H9 (cell line): ENCODE measurements around the gene TMEM51. TPM values are rescaled to one million over a fixed set of nuclear protein-coding genes. Genes with fewer than 3 reads are reported as not detected.

Source experiments
- DNase-seq: peaks from one replicate; pipeline ENCODE4 v3.0.0-alpha.2; 2017
- H2AFZ ChIP-seq: one replicate; pipeline ENCODE4 v1.6.1; 2013; ENCODE audit warnings: mild to moderate bottlenecking, low read length, control low read depth, moderate library complexity
- H2AK5ac ChIP-seq: 2 replicates; pipeline ENCODE4 v1.6.1; 2013; ENCODE audit warnings: low read length, control low read depth, mixed read lengths; ENCODE audit not compliant: insufficient read length
- H2BK120ac ChIP-seq: one replicate; pipeline ENCODE4 v1.6.1; 2013; ENCODE audit warnings: low read depth, mild to moderate bottlenecking, low read length, control low read depth, inconsistent platforms; ENCODE audit not compliant: poor library complexity, severe bottlenecking
- H2BK12ac ChIP-seq: 2 replicates; pipeline ENCODE4 v1.6.1; 2013; ENCODE audit warnings: low read length, control low read depth, mixed read lengths, low read depth; ENCODE audit not compliant: insufficient read length
- H2BK15ac ChIP-seq: 2 replicates; pipeline ENCODE4 v1.6.1; 2013; ENCODE audit warnings: low read depth, low read length, control low read depth
- H2BK20ac ChIP-seq: one replicate; pipeline ENCODE4 v1.6.1; 2013; ENCODE audit warnings: low read depth, mild to moderate bottlenecking, low read length, control low read depth, inconsistent platforms; ENCODE audit not compliant: poor library complexity, severe bottlenecking
- H2BK5ac ChIP-seq: 2 replicates; pipeline ENCODE4 v1.6.1; 2013; ENCODE audit warnings: low read length, control low read depth, mixed read lengths; ENCODE audit not compliant: insufficient read length
- H3K14ac ChIP-seq: 2 replicates; pipeline ENCODE4 v1.6.1; 2013; ENCODE audit warnings: low read length, control low read depth; ENCODE audit not compliant: insufficient read depth
- H3K18ac ChIP-seq: 2 replicates; pipeline ENCODE4 v1.6.1; 2013; ENCODE audit warnings: low read depth, mild to moderate bottlenecking, mixed read lengths, low read length, control low read depth; ENCODE audit not compliant: insufficient read length
- H3K23ac ChIP-seq: 2 replicates; pipeline ENCODE4 v1.6.1; 2013; ENCODE audit warnings: low read length, control low read depth, mixed read lengths, low read depth; ENCODE audit not compliant: insufficient read length
- H3K23me2 ChIP-seq: 2 replicates; pipeline ENCODE4 v1.6.1; 2013; ENCODE audit warnings: low read depth, mild to moderate bottlenecking, mixed read lengths, low read length, control low read depth; ENCODE audit not compliant: insufficient read length, poor library complexity, severe bottlenecking
- H3K27ac ChIP-seq: 2 replicates; pipeline ENCODE4 v1.5.1; 2013; ENCODE audit warnings: low read length, control low read depth, mixed read lengths, low read depth; ENCODE audit not compliant: insufficient read length
- H3K27me3 ChIP-seq: 2 replicates; pipeline ENCODE4 v1.6.1; 2013; ENCODE audit warnings: low read length, control low read depth, inconsistent platforms; ENCODE audit not compliant: insufficient read depth
- H3K4ac ChIP-seq: 2 replicates; pipeline ENCODE4 v1.6.1; 2013; ENCODE audit warnings: low read depth, mild to moderate bottlenecking, control low read depth, inconsistent platforms, low read length, moderate library complexity
- H3K4me1 ChIP-seq: 2 replicates; pipeline ENCODE4 v1.6.1; 2013; ENCODE audit warnings: low read length, control low read depth, inconsistent platforms; ENCODE audit not compliant: insufficient read depth
- H3K4me2 ChIP-seq: 2 replicates; pipeline ENCODE4 v1.6.1; 2013; ENCODE audit warnings: low read length, control low read depth, mixed read lengths; ENCODE audit not compliant: insufficient read length, insufficient read depth
- H3K56ac ChIP-seq: 2 replicates; pipeline ENCODE4 v1.6.1; 2013; ENCODE audit warnings: low read depth, mild to moderate bottlenecking, mixed read lengths, low read length, control low read depth; ENCODE audit not compliant: insufficient read length
- H3K79me1 ChIP-seq: 2 replicates; pipeline ENCODE4 v1.6.1; 2013; ENCODE audit warnings: low read depth, mild to moderate bottlenecking, moderate library complexity, low read length, control low read depth, inconsistent platforms; ENCODE audit not compliant: insufficient read depth, poor library complexity, severe bottlenecking
- H3K79me2 ChIP-seq: 2 replicates; pipeline ENCODE4 v1.6.1; 2013; ENCODE audit warnings: low read length, control low read depth, inconsistent platforms; ENCODE audit not compliant: insufficient read depth
- H3K9ac ChIP-seq: 2 replicates; pipeline ENCODE4 v1.6.1; 2013; ENCODE audit warnings: low read length, control low read depth, mixed read lengths; ENCODE audit not compliant: insufficient read length; ENCODE audit errors: extremely low read depth
- H3K9me3 ChIP-seq: one replicate; pipeline ENCODE4 v1.6.1; 2013; ENCODE audit warnings: low read depth, low read length, inconsistent platforms; ENCODE audit not compliant: control insufficient read depth
- H3T11ph ChIP-seq: one replicate; pipeline ENCODE4 v1.6.1; 2013; ENCODE audit warnings: mild to moderate bottlenecking, low read length, control low read depth, inconsistent platforms
- H4K20me1 ChIP-seq: one replicate; pipeline ENCODE4 v1.6.1; 2013; ENCODE audit not compliant: control insufficient read depth, insufficient read length, insufficient read depth
- H4K5ac ChIP-seq: 2 replicates; pipeline ENCODE4 v1.6.1; 2013; ENCODE audit warnings: low read depth, mild to moderate bottlenecking, mixed read lengths, low read length, control low read depth; ENCODE audit not compliant: insufficient read length
- H4K8ac ChIP-seq: replicated peaks from 2 replicates; pipeline ENCODE4 v1.6.1; 2013; ENCODE audit warnings: low read length, control low read depth, mixed read lengths, low read depth; ENCODE audit not compliant: insufficient read length
- H4K91ac ChIP-seq: 2 replicates; pipeline ENCODE4 v1.6.1; 2013; ENCODE audit warnings: low read depth, mild to moderate bottlenecking, moderate library complexity, mixed read lengths, low read length, control low read depth; ENCODE audit not compliant: insufficient read length
- H3K27ac Mint-ChIP-seq, 3 experiments: 2 replicates in 2 of 3; 3 replicates in 1 of 3; pipeline ENCODE4 v1.8.0; 2020 to 2021; ENCODE audit warnings: mixed read lengths in 3 of 3, mild to moderate bottlenecking in 1 of 3, moderate library complexity in 1 of 3
- H3K27me3 Mint-ChIP-seq: 2 replicates; pipeline ENCODE4 v1.8.0; 2021; ENCODE audit warnings: low read depth, mild to moderate bottlenecking, moderate library complexity, mixed read lengths
- H3K36me3 Mint-ChIP-seq, 3 experiments: 2 replicates in 2 of 3; 3 replicates in 1 of 3; pipeline ENCODE4 v1.8.0; 2020 to 2021; ENCODE audit warnings: low read depth in 3 of 3, mixed read lengths in 3 of 3; ENCODE audit not compliant: insufficient read depth in 1 of 3
- H3K4me1 Mint-ChIP-seq, 2 experiments: 2 replicates each; pipeline ENCODE4 v1.8.0; 2020; ENCODE audit warnings: mixed read lengths in 2 of 2
- H3K4me3 Mint-ChIP-seq, 2 experiments: 2 replicates in 1 of 2; 3 replicates in 1 of 2; pipeline ENCODE4 v1.8.0; 2020 to 2021; ENCODE audit warnings: mild to moderate bottlenecking in 2 of 2, mixed read lengths in 2 of 2, moderate library complexity in 1 of 2
- H3K9me3 Mint-ChIP-seq, 2 experiments: 2 replicates in 1 of 2; 3 replicates in 1 of 2; pipeline ENCODE4 v1.8.0; 2020; ENCODE audit warnings: mild to moderate bottlenecking in 2 of 2, mixed read lengths in 2 of 2, moderate library complexity in 1 of 2
- WGBS: extraction: QIAGEN DNeasy Blood & Tissue Kit; methylation state at CpG from one replicate; pipeline ENCODE4 v1.1.7; 2013; ENCODE audit warnings: missing lambda C conversion rate, low lambda C conversion rate, mixed read lengths; ENCODE audit not compliant: insufficient read length; ENCODE audit errors: extremely low coverage; 5-methylcytosine and 5-hydroxymethylcytosine counted together
- total RNA-seq: library from RNA; stranded (reverse); gene quantifications from 2 replicates; pipeline ENCODE4 v1.2.1, GENCODE V29; 2021
- TF ChIP-seq, protein P1 (sequence below): fragments of 200-600 bp; sonication (generic); conservative IDR thresholded peaks from 3 replicates; pipeline ENCODE4 v1.8.0; 2021; ENCODE audit warnings: antibody characterized with exemption, mild to moderate bottlenecking

TMEM51 gene
- total RNA-seq, 1 experiment from 2014 or later, result 4.6 TPM

DNA sequence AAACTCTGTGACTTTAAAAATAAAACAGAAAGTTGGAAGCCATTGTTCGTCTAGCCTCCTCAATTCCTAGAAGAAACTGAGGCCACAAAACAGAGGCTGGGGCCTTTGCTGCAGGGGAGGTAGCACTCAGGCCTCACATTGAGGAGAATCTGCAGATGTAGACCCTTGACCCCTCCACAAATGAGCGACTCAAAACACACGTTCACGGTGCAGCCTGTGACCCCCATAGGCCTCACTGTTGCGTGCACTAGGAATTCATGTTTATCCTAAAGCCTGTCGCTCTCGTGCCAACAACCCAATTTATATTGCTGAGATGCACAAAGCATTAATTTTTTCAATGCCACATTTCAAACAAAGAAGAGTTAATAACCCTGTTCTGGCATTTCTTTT is 5.6 kb downstream of the TMEM51 start:
- no peak overlapping the region for H3K14ac ChIP-seq
- H3K36me3 Mint-ChIP-seq, result peaks cover 0 to under 1% (median 0%) of the 10 kb centered on the region in 3 experiments; a peak in 1 of 7 replicates
- no peak for DNase-seq
- H2BK5ac ChIP-seq, result no peak overlapping the region
- no peak overlapping the region for H3K27ac Mint-ChIP-seq
- no peaks in the 10 kb centered on the region for H3K79me1 ChIP-seq
- peaks cover 5% of the 10 kb centered on the region for H3K23me2 ChIP-seq
- H3T11ph ChIP-seq, result no peak overlapping the region
- no peak overlapping the region for H2AFZ ChIP-seq
- H3K4me2 ChIP-seq, result no peak overlapping the region
- H2AK5ac ChIP-seq, result no peak overlapping the region
- no peak overlapping the region for H3K18ac ChIP-seq
- peaks cover 14% of the 10 kb centered on the region for H3K27me3 Mint-ChIP-seq
- H3K4ac ChIP-seq, result no peak overlapping the region
- WGBS, result no CpG with 5 or more reads among the region's 7 CpGs
- H2BK20ac ChIP-seq, result no peak overlapping the region
- H3K27ac ChIP-seq, result no peak overlapping the region
- no peaks in the 10 kb centered on the region for H3K79me2 ChIP-seq
- H4K91ac ChIP-seq, result no peak overlapping the region
- no peak overlapping the region for H4K5ac ChIP-seq
- TF ChIP-seq, protein P1, sequence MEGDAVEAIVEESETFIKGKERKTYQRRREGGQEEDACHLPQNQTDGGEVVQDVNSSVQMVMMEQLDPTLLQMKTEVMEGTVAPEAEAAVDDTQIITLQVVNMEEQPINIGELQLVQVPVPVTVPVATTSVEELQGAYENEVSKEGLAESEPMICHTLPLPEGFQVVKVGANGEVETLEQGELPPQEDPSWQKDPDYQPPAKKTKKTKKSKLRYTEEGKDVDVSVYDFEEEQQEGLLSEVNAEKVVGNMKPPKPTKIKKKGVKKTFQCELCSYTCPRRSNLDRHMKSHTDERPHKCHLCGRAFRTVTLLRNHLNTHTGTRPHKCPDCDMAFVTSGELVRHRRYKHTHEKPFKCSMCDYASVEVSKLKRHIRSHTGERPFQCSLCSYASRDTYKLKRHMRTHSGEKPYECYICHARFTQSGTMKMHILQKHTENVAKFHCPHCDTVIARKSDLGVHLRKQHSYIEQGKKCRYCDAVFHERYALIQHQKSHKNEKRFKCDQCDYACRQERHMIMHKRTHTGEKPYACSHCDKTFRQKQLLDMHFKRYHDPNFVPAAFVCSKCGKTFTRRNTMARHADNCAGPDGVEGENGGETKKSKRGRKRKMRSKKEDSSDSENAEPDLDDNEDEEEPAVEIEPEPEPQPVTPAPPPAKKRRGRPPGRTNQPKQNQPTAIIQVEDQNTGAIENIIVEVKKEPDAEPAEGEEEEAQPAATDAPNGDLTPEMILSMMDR, result no peak
- no peak overlapping the region for H3K9ac ChIP-seq
- H3K56ac ChIP-seq, result no peak overlapping the region
- no peak overlapping the region for H4K8ac ChIP-seq
- no peaks in the 10 kb centered on the region for H4K20me1 ChIP-seq
- H3K27me3 ChIP-seq, result no peaks in the 10 kb centered on the region; the same call in 1 of the 2 replicates
- no peak overlapping the region for H3K4me3 Mint-ChIP-seq
- H2BK15ac ChIP-seq, result no peak overlapping the region
- peaks cover 41 to 55% of the 10 kb centered on the region in 2 experiments for H3K4me1 Mint-ChIP-seq
- H3K9me3 Mint-ChIP-seq, result no peaks in the 10 kb centered on the region; a peak in 1 of 5 replicates
- H3K9me3 ChIP-seq, result no peaks in the 10 kb centered on the region
- no peak overlapping the region for H3K23ac ChIP-seq
- H3K4me1 ChIP-seq, result no peaks in the 10 kb centered on the region
- H2BK120ac ChIP-seq, result no peak overlapping the region
- no peak overlapping the region for H2BK12ac ChIP-seq
